Measurements from ENCODE around the gene IZUMO1. TPM values are rescaled to one million over a fixed set of nuclear protein-coding genes. Genes with fewer than 3 reads are reported as not detected.

Gene IZUMO1
- total and polyA plus RNA-seq, 2 of the 8 experiments (the other 6 are each of a cell fraction or from before 2014, with no cell fraction given), result 0.33 to 1.8 TPM

DNA sequence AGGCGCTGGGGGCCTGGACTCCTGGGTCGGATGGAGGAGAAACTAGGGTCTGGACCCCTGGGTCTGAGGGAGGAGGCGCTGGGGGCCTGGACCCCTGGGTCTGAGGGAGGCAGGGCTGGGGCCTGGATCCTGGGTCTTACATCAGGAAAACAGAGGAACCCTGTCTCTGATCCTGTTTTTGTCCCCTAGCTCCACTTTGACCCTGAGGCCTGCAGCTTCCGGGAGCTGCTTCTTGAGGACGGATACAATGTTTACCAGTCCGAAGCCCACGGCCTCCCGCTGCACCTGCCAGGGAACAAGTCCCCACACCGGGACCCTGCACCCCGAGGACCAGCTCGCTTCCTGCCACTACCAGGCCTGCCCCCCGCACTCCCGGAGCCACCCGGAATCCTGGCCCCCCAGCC, 11.0 kb upstream of the IZUMO1 start:
- H3K27ac ChIP-seq (ENCODE audit: low read depth, low read length), result no peak overlapping the region
- H2BK15ac ChIP-seq (ENCODE audit: low read length), result no peak overlapping the region
- no peak overlapping the region for H3K4me2 ChIP-seq (ENCODE audit: insufficient read depth in 1 of 2, low read depth in 2 of 2, low read length in 2 of 2)
- no peak overlapping the region for H3K14ac ChIP-seq (ENCODE audit: insufficient read length)
- H3K4ac ChIP-seq (replicated peaks; ENCODE audit: insufficient read length, low read depth, low read length), result no peak overlapping the region
- no peak overlapping the region for H2BK120ac ChIP-seq (replicated peaks; ENCODE audit: low read depth, low read length)
- H3K4me1 ChIP-seq (replicated peaks in 1 of 4; ENCODE audit: control insufficient read depth in 3 of 4, insufficient read depth in 4 of 4, low read length in 3 of 4), result peaks cover 3 to 21% (median 14%) of the 10 kb centered on the region in 4 experiments
- no peak overlapping the region for H4K5ac ChIP-seq (ENCODE audit: insufficient read length, low read depth, low read length)
- ChIA-PET POLR2A (ENCODE audit: partially characterized antibody) (interaction anchor here (1.2 to 4.7 kb wide), 5 partner anchors 9 to 53 kb away, joined by 3 to 39 read pairs (median 7); partner anchors contain the start of genes BCAT2 and IZUMO1), CTCF (ENCODE audit: partially characterized antibody) (interaction anchor here (0.6 to 2.3 kb wide), 8 partner anchors 12 to 84 kb away, joined by 3 to 7 read pairs (median 4); no protein-coding TSS in a partner anchor)
- H2AFZ ChIP-seq (ENCODE audit: low read length), result no peak overlapping the region
- FAIRE-seq (no peak), DNase-seq (ENCODE audit: low read depth in 1 of 2, low spot score in 2 of 2) (no peak)
- H2AK5ac ChIP-seq (ENCODE audit: low read depth, low read length), result no peak overlapping the region
- H3K36me3 ChIP-seq (ENCODE audit: control insufficient read depth in 2 of 4, insufficient read depth in 4 of 4, low read length in 3 of 4), result no peaks in the 10 kb centered on the region
- H3K23ac ChIP-seq (ENCODE audit: insufficient read length), result no peak overlapping the region
- no peaks in the 10 kb centered on the region for H3K79me2 ChIP-seq (ENCODE audit: control insufficient read depth in 1 of 2, insufficient read depth in 2 of 2, low read length in 2 of 2)
- no peaks in the 10 kb centered on the region for H3K79me1 ChIP-seq (ENCODE audit: low read depth, low read length)
- no peak overlapping the region for H3K4me3 ChIP-seq (ENCODE audit: extremely low read depth in 1 of 4, insufficient read depth in 2 of 4, low read depth in 3 of 4, low read length in 4 of 4)
- no peaks in the 10 kb centered on the region for H4K20me1 ChIP-seq (replicated peaks in 1 of 2; ENCODE audit: control insufficient read depth in 1 of 2, insufficient read depth in 2 of 2, low read length in 2 of 2)
- H4K8ac ChIP-seq (ENCODE audit: extremely low read depth, insufficient read depth, low read length), result no peak overlapping the region
- 82% methylated on average over 8 of the region's 14 CpGs; no CpG with 5 or more reads in 1 of the 2 experiments for WGBS, 2 experiments (ENCODE audit: extremely low coverage in 1 of 2, insufficient coverage in 1 of 2, insufficient read length in 1 of 2, insufficient replicate concordance in 2 of 2, low coverage in 1 of 2, low lambda C conversion rate in 2 of 2, missing lambda C conversion rate in 1 of 2)
- H3K56ac ChIP-seq (replicated peaks; ENCODE audit: insufficient read length, low read depth, low read length), result no peak overlapping the region
- H3K23me2 ChIP-seq (ENCODE audit: low read depth, low read length), result peaks cover 5% of the 10 kb centered on the region; the same call in 1 of the 2 replicates
- H2BK20ac ChIP-seq (ENCODE audit: low read length), result no peak overlapping the region
- H3K9me3 ChIP-seq (ENCODE audit: insufficient read depth in 2 of 2, low read depth in 1 of 2, low read length in 1 of 2), result no peaks in the 10 kb centered on the region
- no peak overlapping the region for H4K91ac ChIP-seq (replicated peaks; ENCODE audit: insufficient read length, low read length)
- no peaks in the 10 kb centered on the region for H3K27me3 ChIP-seq (replicated peaks in 1 of 4; ENCODE audit: control insufficient read depth in 3 of 4, extremely low read depth in 1 of 4, insufficient read depth in 3 of 4, low read length in 3 of 4)
- H2BK5ac ChIP-seq (ENCODE audit: low read depth, low read length), result no peak overlapping the region
- H2BK12ac ChIP-seq (ENCODE audit: low read depth, low read length), result no peak overlapping the region
- no peak overlapping the region for H3K9ac ChIP-seq (replicated peaks in 1 of 4; ENCODE audit: extremely low read depth in 1 of 4, low read depth in 3 of 4, low read length in 3 of 4)
- no peak overlapping the region for H3K18ac ChIP-seq (ENCODE audit: extremely low read depth, low read length)
- TF ChIP-seq, protein P1, sequence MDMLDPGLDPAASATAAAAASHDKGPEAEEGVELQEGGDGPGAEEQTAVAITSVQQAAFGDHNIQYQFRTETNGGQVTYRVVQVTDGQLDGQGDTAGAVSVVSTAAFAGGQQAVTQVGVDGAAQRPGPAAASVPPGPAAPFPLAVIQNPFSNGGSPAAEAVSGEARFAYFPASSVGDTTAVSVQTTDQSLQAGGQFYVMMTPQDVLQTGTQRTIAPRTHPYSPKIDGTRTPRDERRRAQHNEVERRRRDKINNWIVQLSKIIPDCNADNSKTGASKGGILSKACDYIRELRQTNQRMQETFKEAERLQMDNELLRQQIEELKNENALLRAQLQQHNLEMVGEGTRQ (IDR thresholded peaks at IDR 0.05; ENCODE audit: low read length), result no peak
- TF ChIP-seq, protein P2, sequence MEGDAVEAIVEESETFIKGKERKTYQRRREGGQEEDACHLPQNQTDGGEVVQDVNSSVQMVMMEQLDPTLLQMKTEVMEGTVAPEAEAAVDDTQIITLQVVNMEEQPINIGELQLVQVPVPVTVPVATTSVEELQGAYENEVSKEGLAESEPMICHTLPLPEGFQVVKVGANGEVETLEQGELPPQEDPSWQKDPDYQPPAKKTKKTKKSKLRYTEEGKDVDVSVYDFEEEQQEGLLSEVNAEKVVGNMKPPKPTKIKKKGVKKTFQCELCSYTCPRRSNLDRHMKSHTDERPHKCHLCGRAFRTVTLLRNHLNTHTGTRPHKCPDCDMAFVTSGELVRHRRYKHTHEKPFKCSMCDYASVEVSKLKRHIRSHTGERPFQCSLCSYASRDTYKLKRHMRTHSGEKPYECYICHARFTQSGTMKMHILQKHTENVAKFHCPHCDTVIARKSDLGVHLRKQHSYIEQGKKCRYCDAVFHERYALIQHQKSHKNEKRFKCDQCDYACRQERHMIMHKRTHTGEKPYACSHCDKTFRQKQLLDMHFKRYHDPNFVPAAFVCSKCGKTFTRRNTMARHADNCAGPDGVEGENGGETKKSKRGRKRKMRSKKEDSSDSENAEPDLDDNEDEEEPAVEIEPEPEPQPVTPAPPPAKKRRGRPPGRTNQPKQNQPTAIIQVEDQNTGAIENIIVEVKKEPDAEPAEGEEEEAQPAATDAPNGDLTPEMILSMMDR (IDR thresholded peaks at IDR 0.05; ENCODE audit: control extremely low read depth in 1 of 3, insufficient read depth in 1 of 3, low read depth in 1 of 3, low read length in 3 of 3), result no peak
- TF ChIP-seq RFX5 (IDR thresholded peaks at IDR 0.05; ENCODE audit: borderline replicate concordance, low read depth, low read length) (no peak), SRF (IDR thresholded peaks at IDR 0.05; ENCODE audit: low read depth, low read length) (no peak), CEBPB (IDR thresholded peaks at IDR 0.05; ENCODE audit: low read depth, low read length) (no peak), GABPA (IDR thresholded peaks at IDR 0.05; ENCODE audit: borderline replicate concordance, insufficient read depth, low read length) (no peak), POLR2AphosphoS5 (IDR thresholded peaks at IDR 0.05; ENCODE audit: low read depth, low read length) (no peak), SUZ12 (IDR thresholded peaks at IDR 0.05; ENCODE audit: low read length) (no peak)
